GM23338 (cell line): ENCODE measurements around the gene DDX19B. TPM values are rescaled to one million over a fixed set of nuclear protein-coding genes. Genes with fewer than 3 reads are reported as not detected.

Source experiments
- ATAC-seq: fragments of 200-7000 bp; cut with Tn5 transposase; 3 replicates; pipeline ENCODE4 v1.9.1; 2020
- DNase-seq: peaks from one replicate; pipeline ENCODE4 v3.0.0-alpha.2; 2015; ENCODE audit warnings: low spot score
- H2AFZ ChIP-seq: fragments of 200-600 bp; sonication (generic); 2 replicates; pipeline ENCODE4 v1.8.0; 2016; ENCODE audit warnings: antibody characterized with exemption, mild to moderate bottlenecking, moderate library complexity
- H3F3A ChIP-seq: fragments of 200-600 bp; sonication (generic); replicated peaks from 2 replicates; pipeline ENCODE4 v1.8.0; 2017; ENCODE audit warnings: antibody characterized with exemption, mixed run types, low read depth
- H3K27ac ChIP-seq: fragments of 200-600 bp; sonication (generic); 2 replicates; pipeline ENCODE4 v1.6.1; 2016; ENCODE audit warnings: low read depth
- H3K27me3 ChIP-seq: fragments of 200-600 bp; sonication (generic); 2 replicates; pipeline ENCODE4 v1.8.0; 2016; ENCODE audit warnings: mild to moderate bottlenecking, mixed run types, moderate library complexity; ENCODE audit not compliant: insufficient read depth
- H3K36me3 ChIP-seq: fragments of 200-600 bp; sonication (generic); 2 replicates; pipeline ENCODE4 v1.8.0; 2016; ENCODE audit warnings: mild to moderate bottlenecking; ENCODE audit not compliant: insufficient read depth
- H3K4me1 ChIP-seq: fragments of 200-600 bp; sonication (generic); 2 replicates; pipeline ENCODE4 v1.8.0; 2016; ENCODE audit warnings: mild to moderate bottlenecking, moderate library complexity; ENCODE audit not compliant: insufficient read depth
- H3K4me2 ChIP-seq: fragments of 200-600 bp; sonication (generic); 2 replicates; pipeline ENCODE4 v1.7.1; 2017; ENCODE audit warnings: mixed run types
- H3K4me3 ChIP-seq: fragments of 200-600 bp; sonication (generic); 2 replicates; pipeline ENCODE4 v1.6.1; 2016; ENCODE audit warnings: mixed run types
- H3K79me2 ChIP-seq: fragments of 200-600 bp; sonication (generic); replicated peaks from 2 replicates; pipeline ENCODE4 v1.8.0; 2017; ENCODE audit warnings: mild to moderate bottlenecking; ENCODE audit not compliant: insufficient read depth
- H3K9me2 ChIP-seq: fragments of 200-600 bp; sonication (generic); 2 replicates; pipeline ENCODE4 v1.8.0; 2017; ENCODE audit not compliant: insufficient read depth
- H4K20me1 ChIP-seq: fragments of 200-600 bp; sonication (generic); replicated peaks from 2 replicates; pipeline ENCODE4 v1.8.0; 2017; ENCODE audit warnings: mild to moderate bottlenecking; ENCODE audit not compliant: insufficient read depth
- H3K27ac Mint-ChIP-seq: 2 replicates; pipeline ENCODE4 v1.8.0; 2020; ENCODE audit warnings: inconsistent platforms, mild to moderate bottlenecking, moderate library complexity, mixed read lengths
- H3K27me3 Mint-ChIP-seq: 3 replicates; pipeline ENCODE4 v1.8.0; 2022; ENCODE audit warnings: low read depth, mild to moderate bottlenecking, moderate library complexity, mixed read lengths, inconsistent platforms; ENCODE audit not compliant: insufficient read depth, poor library complexity
- H3K36me3 Mint-ChIP-seq: 3 replicates; pipeline ENCODE4 v1.8.0; 2021; ENCODE audit warnings: low read depth, mild to moderate bottlenecking, inconsistent platforms, moderate library complexity, mixed read lengths
- H3K4me1 Mint-ChIP-seq: 3 replicates; pipeline ENCODE4 v1.8.0; 2020; ENCODE audit warnings: mild to moderate bottlenecking, inconsistent platforms, mixed read lengths
- H3K4me3 Mint-ChIP-seq: 3 replicates; pipeline ENCODE4 v1.8.0; 2021; ENCODE audit warnings: moderate library complexity, mild to moderate bottlenecking, inconsistent platforms, mixed read lengths
- H3K9me3 Mint-ChIP-seq: 3 replicates; pipeline ENCODE4 v1.8.0; 2020; ENCODE audit warnings: moderate library complexity, mild to moderate bottlenecking, inconsistent platforms, mixed read lengths
- CREB1 ChIP-seq: fragments of 250-450 bp; sonication (Bioruptor Pico); IDR thresholded peaks from 2 replicates; pipeline ENCODE4 v1.5.0; 2020; ENCODE audit warnings: low read depth, mild to moderate bottlenecking, moderate library complexity
- CTCF ChIP-seq, 2 experiments: fragments of 200-600 bp in 1 of 2; sonication (generic) in 1 of 2; conservative IDR thresholded peaks; 2 replicates each; pipeline versions ENCODE4 v1.5.1 to v1.6.1; 2016 to 2017; ENCODE audit warnings: antibody characterized with exemption in 2 of 2, low read depth in 2 of 2, mild to moderate bottlenecking in 2 of 2, moderate library complexity in 1 of 2
- ETS1 ChIP-seq: IDR thresholded peaks from 2 replicates; pipeline ENCODE4 v1.6.1; 2016; ENCODE audit warnings: antibody characterized with exemption
- EZH2 ChIP-seq: fragments of 200-600 bp; sonication (generic); IDR thresholded peaks from one replicate; pipeline ENCODE4 v1.8.0; 2017; ENCODE audit warnings: antibody characterized with exemption, mild to moderate bottlenecking, low read depth; ENCODE audit not compliant: unreplicated experiment
- EZH2phosphoT487 ChIP-seq: fragments of 200-600 bp; sonication (generic); IDR thresholded peaks from one replicate; pipeline ENCODE4 v1.8.1; 2018; ENCODE audit warnings: antibody characterized with exemption; ENCODE audit not compliant: unreplicated experiment
- JUNB ChIP-seq: IDR thresholded peaks from one replicate; pipeline ENCODE4 v1.6.1; 2016; ENCODE audit warnings: antibody characterized with exemption; ENCODE audit not compliant: unreplicated experiment
- NANOG ChIP-seq: IDR thresholded peaks from 2 replicates; pipeline ENCODE4 v1.6.1; 2016; ENCODE audit warnings: antibody characterized with exemption, borderline replicate concordance
- POLR2AphosphoS5 ChIP-seq: IDR thresholded peaks from 2 replicates; pipeline ENCODE4 v1.6.1; 2016; ENCODE audit warnings: antibody characterized with exemption, low read depth
- REST ChIP-seq: IDR thresholded peaks from one replicate; pipeline ENCODE4 v1.6.1; 2018; ENCODE audit warnings: antibody characterized with exemption; ENCODE audit not compliant: unreplicated experiment
- STAT1 ChIP-seq: IDR thresholded peaks from one replicate; pipeline ENCODE4 v1.6.1; 2016; ENCODE audit warnings: antibody characterized with exemption; ENCODE audit not compliant: unreplicated experiment
- ZNF114 ChIP-seq: fragments of 250-450 bp; sonication (Bioruptor Pico); IDR thresholded peaks from 2 replicates; pipeline ENCODE4 v1.5.0; 2020; ENCODE audit warnings: mild to moderate bottlenecking, moderate library complexity
- ZNF331 ChIP-seq: fragments of 250-450 bp; sonication (Bioruptor Pico); IDR thresholded peaks from 2 replicates; pipeline ENCODE4 v1.5.0; 2020; ENCODE audit warnings: low read depth, mild to moderate bottlenecking, moderate library complexity
- ZNF462 ChIP-seq: fragments of 250-450 bp; sonication (Bioruptor Pico); IDR thresholded peaks from 2 replicates; pipeline ENCODE4 v1.5.0; 2020; ENCODE audit warnings: mild to moderate bottlenecking, moderate library complexity
- polyA plus RNA-seq: library from polyadenylated mRNA; unstranded; fragments of >200 nt; fragmentation: Nextera tagmentation; extraction: Ambion mirVana; gene quantifications from 2 replicates; pipeline ENCODE4 v1.2.1, GENCODE V29; 2016
- total RNA-seq: library from RNA; depleted of rRNA; stranded (reverse); fragments of >200 nt; shearing (Covaris generic); gene quantifications from 2 replicates; pipeline ENCODE4 v1.2.3, GENCODE V29; 2014

The DDX19B gene
- total and polyA plus RNA-seq, 2 experiments from 2014 or later, result 42.2 to 45.8 TPM

GRCh38 chr16:70258065-70258464 lies 40.9 kb upstream of the DDX19B start:
- no peak for ATAC-seq
- Histone ChIP-seq H3K4me3 (no peak overlapping the region), H4K20me1 (peaks cover 59% of the 10 kb centered on the region), H3K36me3 (peaks cover 94% of the 10 kb centered on the region), H3K4me1 (no peaks in the 10 kb centered on the region), H3K27me3 (no peaks in the 10 kb centered on the region), H3F3A (peaks cover 78% of the 10 kb centered on the region), H3K79me2 (no peaks in the 10 kb centered on the region; the same call in 1 of the 2 replicates), H2AFZ (no peak overlapping the region), H3K27ac (no peak overlapping the region; the same call in 1 of the 2 replicates), H3K4me2 (no peak overlapping the region), H3K9me2 (no peaks in the 10 kb centered on the region)
- TF ChIP-seq CTCF (conservative IDR thresholded peaks at IDR 0.05; ENCODE audit: low read depth in 2 of 2) (no peak), ETS1 (no peak), EZH2phosphoT487 (no peak), REST (no peak), ZNF114 (no peak), POLR2AphosphoS5 (no peak), ZNF331 (CRISPR knock-in tag) (no peak), EZH2 (no peak), STAT1 (no peak), ZNF462 (CRISPR knock-in tag) (no peak), NANOG (no peak), CREB1 (CRISPR knock-in tag) (no peak), JUNB (no peak)
- Mint-ChIP-seq H3K4me1 (peaks cover 2% of the 10 kb centered on the region; the same call in 1 of the 3 replicates), H3K36me3 (peaks cover 95% of the 10 kb centered on the region), H3K27me3 (peaks cover 9% of the 10 kb centered on the region), H3K27ac (no peak overlapping the region), H3K9me3 (no peaks in the 10 kb centered on the region), H3K4me3 (no peak overlapping the region)
- DNase-seq, result no peak
